ENCODE results near the gene PLXNA4. TPM values are rescaled to one million over a fixed set of nuclear protein-coding genes. Genes with fewer than 3 reads are reported as not detected.

PLXNA4 gene
- total and polyA plus RNA-seq, 2 donors from 2014 or later: 0.17 to 3.5 TPM

GRCh38 chr7:132124575-132124974 lies 451.7 kb downstream of the PLXNA4 start:
- no peaks in the 10 kb centered on the region for H3K4me1 ChIP-seq (ENCODE audit: control insufficient read depth in 2 of 3, insufficient read depth in 2 of 3, low read depth in 1 of 3, low read length in 3 of 3)
- intact Hi-C loops (cut with DNase I): no loop called here
- no peak for FAIRE-seq

GRCh38 chr7:132123773-132124172 lies 452.5 kb downstream of the PLXNA4 start:
- Histone ChIP-seq H3K27ac (ENCODE audit: low read depth in 2 of 2, low read length in 2 of 2) (no peak overlapping the region), H3K4me1 (ENCODE audit: control insufficient read depth in 2 of 3, insufficient read depth in 2 of 3, low read depth in 1 of 3, low read length in 3 of 3) (no peaks in the 10 kb centered on the region), H3K9ac (ENCODE audit: low read length in 3 of 3) (no peak overlapping the region), H3K9me3 (ENCODE audit: control insufficient read depth in 2 of 3, insufficient read depth in 1 of 3, low read length in 3 of 3) (no peaks in the 10 kb centered on the region), H3K27me3 (ENCODE audit: control insufficient read depth, insufficient read depth, low read length) (no peaks in the 10 kb centered on the region), H3K36me3 (ENCODE audit: control insufficient read depth in 2 of 3, insufficient read depth in 3 of 3, low read length in 3 of 3) (no peaks in the 10 kb centered on the region), H3K4me3 (ENCODE audit: low read length in 3 of 3) (no peak overlapping the region)
- FAIRE-seq (no peak), DNase-seq (no peak)
- intact Hi-C loops (cut with DNase I): no loop called here
- TF ChIP-seq, protein P1, sequence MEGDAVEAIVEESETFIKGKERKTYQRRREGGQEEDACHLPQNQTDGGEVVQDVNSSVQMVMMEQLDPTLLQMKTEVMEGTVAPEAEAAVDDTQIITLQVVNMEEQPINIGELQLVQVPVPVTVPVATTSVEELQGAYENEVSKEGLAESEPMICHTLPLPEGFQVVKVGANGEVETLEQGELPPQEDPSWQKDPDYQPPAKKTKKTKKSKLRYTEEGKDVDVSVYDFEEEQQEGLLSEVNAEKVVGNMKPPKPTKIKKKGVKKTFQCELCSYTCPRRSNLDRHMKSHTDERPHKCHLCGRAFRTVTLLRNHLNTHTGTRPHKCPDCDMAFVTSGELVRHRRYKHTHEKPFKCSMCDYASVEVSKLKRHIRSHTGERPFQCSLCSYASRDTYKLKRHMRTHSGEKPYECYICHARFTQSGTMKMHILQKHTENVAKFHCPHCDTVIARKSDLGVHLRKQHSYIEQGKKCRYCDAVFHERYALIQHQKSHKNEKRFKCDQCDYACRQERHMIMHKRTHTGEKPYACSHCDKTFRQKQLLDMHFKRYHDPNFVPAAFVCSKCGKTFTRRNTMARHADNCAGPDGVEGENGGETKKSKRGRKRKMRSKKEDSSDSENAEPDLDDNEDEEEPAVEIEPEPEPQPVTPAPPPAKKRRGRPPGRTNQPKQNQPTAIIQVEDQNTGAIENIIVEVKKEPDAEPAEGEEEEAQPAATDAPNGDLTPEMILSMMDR (IDR thresholded peaks at IDR 0.05; ENCODE audit: borderline replicate concordance, extremely low read depth, insufficient read depth): no peak

More at GRCh38 chr7:132124575-132124974, 451.7 kb downstream of the PLXNA4 start:
- Histone ChIP-seq H3K27me3 (ENCODE audit: control insufficient read depth, insufficient read depth, low read length) (no peaks in the 10 kb centered on the region), H3K9me3 (ENCODE audit: control insufficient read depth in 2 of 3, insufficient read depth in 1 of 3, low read length in 3 of 3) (no peaks in the 10 kb centered on the region), H3K36me3 (ENCODE audit: control insufficient read depth in 2 of 3, insufficient read depth in 3 of 3, low read length in 3 of 3) (no peaks in the 10 kb centered on the region), H3K4me3 (ENCODE audit: low read length in 3 of 3) (no peak overlapping the region), H3K9ac (ENCODE audit: low read length in 3 of 3) (no peak overlapping the region), H3K27ac (ENCODE audit: low read depth in 2 of 2, low read length in 2 of 2) (no peak overlapping the region)
- TF ChIP-seq, protein P1 (IDR thresholded peaks at IDR 0.05; ENCODE audit: borderline replicate concordance, extremely low read depth, insufficient read depth): no peak
- DNase-seq: no peak

DNA sequence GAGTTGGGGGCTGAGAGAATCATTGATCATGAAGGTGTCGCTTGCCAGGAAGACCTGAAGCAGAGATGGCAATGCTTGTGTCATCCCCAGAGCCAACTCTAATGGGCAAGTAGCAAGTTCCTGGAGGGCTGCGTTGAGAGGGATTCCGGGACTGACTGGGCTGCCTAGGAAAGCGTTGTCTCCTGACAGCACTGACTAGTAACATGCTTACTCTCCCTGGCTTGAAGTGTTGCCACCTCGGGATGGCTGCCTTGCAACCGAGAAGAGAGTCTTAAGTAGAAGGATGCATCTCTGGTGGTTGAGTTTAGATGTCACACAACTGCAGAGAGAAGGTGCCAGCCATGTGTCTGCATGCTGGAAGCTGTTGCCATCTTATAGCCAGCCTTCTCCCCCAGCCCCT lies 453.4 kb downstream of the PLXNA4 start:
- Histone ChIP-seq H3K9me3 (ENCODE audit: control insufficient read depth in 2 of 3, insufficient read depth in 1 of 3, low read length in 3 of 3) (no peaks in the 10 kb centered on the region), H3K4me3 (ENCODE audit: low read length in 3 of 3) (no peak overlapping the region), H3K4me1 (ENCODE audit: control insufficient read depth in 2 of 3, insufficient read depth in 2 of 3, low read depth in 1 of 3, low read length in 3 of 3) (no peaks in the 10 kb centered on the region), H3K27me3 (ENCODE audit: control insufficient read depth, insufficient read depth, low read length) (no peaks in the 10 kb centered on the region), H3K27ac (ENCODE audit: low read depth in 2 of 2, low read length in 2 of 2) (no peak overlapping the region), H3K36me3 (ENCODE audit: control insufficient read depth in 2 of 3, insufficient read depth in 3 of 3, low read length in 3 of 3) (no peaks in the 10 kb centered on the region), H3K9ac (ENCODE audit: low read length in 3 of 3) (no peak overlapping the region)
- intact Hi-C loops (cut with DNase I): no loop called here
- TF ChIP-seq, protein P1 (IDR thresholded peaks at IDR 0.05; ENCODE audit: borderline replicate concordance, extremely low read depth, insufficient read depth): no peak
- DNase-seq (no peak), FAIRE-seq (no peak)

DNA sequence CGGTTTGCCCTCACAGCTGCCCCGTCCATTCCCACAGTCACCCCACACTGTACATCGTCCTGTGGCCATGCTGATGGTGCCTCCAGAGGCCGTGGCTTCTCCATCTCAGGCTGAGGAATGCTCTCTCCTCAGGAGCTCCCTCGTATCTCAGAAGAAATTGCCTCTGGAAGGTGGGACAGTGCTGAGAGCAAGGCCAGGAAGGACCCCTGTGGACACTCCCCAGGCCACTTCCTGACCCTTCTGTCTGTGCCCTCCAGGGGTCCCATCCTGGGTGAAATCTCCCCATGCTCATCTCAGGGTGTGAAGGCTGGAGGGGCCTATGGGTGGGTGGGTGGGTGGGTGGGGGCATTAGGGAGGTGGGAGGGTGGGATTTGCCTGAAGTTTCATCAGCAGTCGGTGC lies 454.3 kb downstream of the PLXNA4 start:
- intact Hi-C loops (cut with DNase I): no loop called here
- no peak overlapping the region for H3K4me3 ChIP-seq (ENCODE audit: low read length in 3 of 3)
- no peak overlapping the region for H3K9ac ChIP-seq (ENCODE audit: low read length in 3 of 3)
- DNase-seq (no peak), FAIRE-seq (no peak)
- H3K36me3 ChIP-seq (ENCODE audit: control insufficient read depth in 2 of 3, insufficient read depth in 3 of 3, low read length in 3 of 3): no peaks in the 10 kb centered on the region
- H3K27ac ChIP-seq (ENCODE audit: low read depth in 2 of 2, low read length in 2 of 2): no peak overlapping the region
- H3K9me3 ChIP-seq (ENCODE audit: control insufficient read depth in 2 of 3, insufficient read depth in 1 of 3, low read length in 3 of 3): no peaks in the 10 kb centered on the region
- no peaks in the 10 kb centered on the region for H3K4me1 ChIP-seq (ENCODE audit: control insufficient read depth in 2 of 3, insufficient read depth in 2 of 3, low read depth in 1 of 3, low read length in 3 of 3)
- no peaks in the 10 kb centered on the region for H3K27me3 ChIP-seq (ENCODE audit: control insufficient read depth, insufficient read depth, low read length)
- TF ChIP-seq, protein P1 (IDR thresholded peaks at IDR 0.05; ENCODE audit: borderline replicate concordance, extremely low read depth, insufficient read depth): no peak
